NCI-H748 treated with DMSO at 0.1 percent for 48 hours (cell line): Measurements from ENCODE around the gene XCL2.

Experiments
- DNase-seq: peaks from one replicate; lab custom pipeline; 2025; lab: John Stamatoyannopoulos, UW

Gene XCL2

GRCh38 chr1:168513656-168514404 lies 30.0 kb downstream of the XCL2 start:
- DNase-seq: no peak

- DNase-seq: no peak
Measured at GRCh38 chr1:168512864-168513595, 30.8 kb downstream of the XCL2 start.

- DNase-seq: no peak
Measured at GRCh38 chr1:168509875-168510791, 33.7 kb downstream of the XCL2 start.

GRCh38 chr1:168509210-168509609 lies 34.6 kb downstream of the XCL2 start:
- no peak for DNase-seq

GRCh38 chr1:168507828-168508227 lies 36.0 kb downstream of the XCL2 start:
- no peak for DNase-seq

- DNase-seq: no peak
Measured at GRCh38 chr1:168507231-168507630, 36.6 kb downstream of the XCL2 start.

DNA sequence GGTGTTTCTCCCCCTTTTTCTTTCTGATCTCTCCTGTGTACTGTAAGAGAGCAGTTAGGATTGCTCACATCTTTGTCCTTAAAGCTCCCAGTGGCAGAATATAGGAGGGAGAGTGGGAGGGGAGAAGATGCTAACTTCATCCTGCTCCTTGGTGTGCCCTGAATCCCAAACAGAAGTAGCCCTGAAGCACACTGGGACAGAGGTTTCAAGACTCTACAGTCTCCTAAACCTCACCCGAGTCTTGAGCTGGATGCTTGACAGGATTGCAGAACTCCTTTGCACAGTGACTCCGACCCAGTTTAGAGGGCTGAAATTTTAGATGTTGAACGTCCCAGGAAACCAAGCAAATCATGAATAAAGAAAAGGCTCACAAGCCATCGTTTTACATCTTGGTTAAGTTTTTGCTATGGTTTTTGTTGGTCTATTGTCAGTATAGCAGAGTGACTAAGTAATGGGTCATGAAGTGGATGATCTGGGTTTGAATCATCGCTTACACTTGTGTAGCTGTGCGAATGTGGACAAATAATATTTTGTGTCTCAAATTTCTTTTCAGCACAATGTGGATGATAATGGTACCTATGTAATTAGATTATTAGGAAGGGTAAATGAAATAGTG lies 37.5 kb downstream of the XCL2 start:
- DNase-seq: no peak

DNA sequence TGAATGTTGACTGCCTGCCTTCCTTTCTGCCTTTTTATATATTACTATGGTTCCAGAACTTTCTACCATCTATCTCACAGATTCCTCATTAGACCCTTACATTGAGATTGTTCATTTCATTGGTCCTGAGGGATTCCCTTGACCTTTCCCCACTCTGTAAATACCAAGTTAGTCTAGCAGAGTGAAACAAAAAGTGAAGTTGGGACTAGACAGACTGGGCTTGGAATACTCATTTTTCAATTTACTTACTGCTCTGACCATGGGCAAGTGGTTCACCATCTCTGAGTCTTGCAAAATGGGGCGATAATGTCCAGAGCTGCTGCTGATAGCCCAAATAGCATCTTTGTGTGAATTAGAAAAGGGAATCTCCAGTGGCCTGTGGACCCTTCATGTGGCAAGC lies 38.8 kb downstream of the XCL2 start:
- no peak for DNase-seq

DNA sequence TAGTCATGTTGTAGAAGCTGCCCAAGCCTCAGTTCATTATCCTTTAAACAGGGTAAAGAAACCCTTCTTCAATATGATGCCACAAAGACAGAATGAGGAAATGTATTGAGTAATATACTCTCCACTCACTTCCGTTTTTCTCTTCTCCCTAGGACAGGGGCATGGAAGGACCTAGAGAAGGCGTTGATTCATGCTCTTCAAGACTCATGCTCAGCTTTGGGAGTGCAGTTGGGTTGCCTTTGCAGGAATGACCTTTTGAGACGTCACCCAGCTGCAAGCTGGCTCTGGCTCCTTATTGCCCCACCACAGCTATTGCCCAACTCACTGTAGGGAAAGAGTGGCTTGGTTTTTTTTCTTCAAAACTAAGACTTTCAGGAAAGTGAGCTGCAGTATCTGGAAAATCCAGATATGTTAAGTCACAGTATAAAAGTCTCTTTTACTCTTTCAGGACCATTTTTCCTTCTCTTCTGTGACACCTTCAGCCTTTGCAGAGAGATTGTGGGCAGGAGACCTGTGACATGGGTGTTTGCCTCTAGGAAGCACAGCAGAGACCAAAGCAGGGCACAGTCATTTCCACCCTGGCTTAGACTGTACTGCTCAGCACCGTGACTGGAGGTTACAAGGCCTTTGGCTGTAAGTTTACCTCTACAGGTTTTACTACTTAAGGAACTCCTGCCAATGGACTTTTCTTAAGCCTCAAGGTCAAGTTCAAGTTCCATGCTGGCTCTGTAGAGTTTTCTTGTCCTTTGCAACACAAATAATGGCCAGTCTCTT lies 39.5 kb downstream of the XCL2 start:
- no peak for DNase-seq

DNA sequence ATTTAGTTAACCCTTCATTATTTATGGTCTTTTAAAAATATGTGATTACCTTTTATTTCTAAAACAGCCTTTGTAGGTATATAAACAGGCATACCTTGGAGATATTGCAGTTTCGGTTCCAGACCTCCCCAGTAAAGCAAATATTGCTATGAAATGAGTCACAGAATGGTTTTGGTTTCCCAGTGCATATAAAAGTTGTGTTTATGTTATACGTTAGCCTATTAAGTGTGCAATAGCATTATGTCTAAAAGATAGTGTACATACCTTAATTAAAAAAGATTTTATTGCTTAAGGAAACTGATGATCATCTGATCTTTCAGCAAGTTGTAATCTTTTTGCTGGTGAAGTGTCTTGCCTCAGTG lies 44.1 kb downstream of the XCL2 start:
- no peak for DNase-seq

GRCh38 chr1:168498956-168499687 lies 44.7 kb downstream of the XCL2 start:
- DNase-seq: no peak

- DNase-seq: peak; percentile 4
Measured at GRCh38 chr1:168498159-168498631, 45.6 kb downstream of the XCL2 start.

DNA sequence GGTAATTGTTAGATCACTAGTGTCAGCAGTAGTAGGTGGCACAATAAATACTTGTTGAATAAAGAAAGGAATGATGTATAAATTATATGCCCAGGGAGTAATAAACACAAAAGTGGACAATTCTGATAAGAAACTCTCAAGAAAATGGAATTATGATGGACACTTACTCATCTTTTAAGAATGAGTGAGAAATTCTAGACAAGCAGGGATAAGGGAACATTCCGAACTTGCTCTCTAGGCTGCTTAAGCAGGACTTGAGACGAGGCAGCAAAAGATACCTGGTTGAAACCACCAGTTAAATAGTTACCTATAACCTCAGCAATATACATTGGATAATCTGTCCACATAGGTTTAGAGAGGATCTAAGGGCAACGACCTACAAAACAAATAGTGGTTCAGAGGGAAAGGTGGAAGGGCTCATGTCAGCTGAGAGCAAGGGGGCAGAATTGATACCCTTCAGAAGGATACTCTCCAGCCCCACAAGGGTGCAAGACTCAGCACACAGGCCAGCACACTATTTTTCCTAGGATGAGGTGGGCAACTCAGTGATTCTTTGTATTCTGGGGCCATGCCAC lies 46.3 kb downstream of the XCL2 start:
- no peak for DNase-seq

- DNase-seq: no peak
Measured at GRCh38 chr1:168491527-168492164, 52.2 kb downstream of the XCL2 start.
